ENCODE results near the gene CRACR2A.

GRCh38 chr12:3713483-3713882, 39.4 kb downstream of the CRACR2A start:
- TF ChIP-seq CTCF (conservative IDR thresholded peaks at IDR 0.05 in 1 of 2, IDR thresholded peaks at IDR 0.05 in 1 of 2; ENCODE audit: extremely low read depth in 1 of 2, insufficient read depth in 1 of 2, low read depth in 1 of 2, low read length in 2 of 2) (no peak), EZH2 (IDR thresholded peaks at IDR 0.05; ENCODE audit: borderline replicate concordance, low read length) (no peak)

Data from mammary epithelial cell (primary cell).